Measurements from ENCODE around the gene NRP1. TPM values are rescaled to one million over a fixed set of nuclear protein-coding genes. Genes with fewer than 3 reads are reported as not detected.

Gene NRP1
- total and polyA plus RNA-seq, 2 of the 8 experiments (the other 6 are each of a cell fraction or from before 2014, with no cell fraction given) = 1.2 to 2.1 TPM

GRCh38 chr10:33303988-33304387, 30.5 kb downstream of the NRP1 start (continued):
- no peak for TF ChIP-seq ATF2 (IDR thresholded peaks at IDR 0.05; ENCODE audit: low read length)
- TF ChIP-seq POLR2A (IDR thresholded peaks at IDR 0.05; ENCODE audit: control extremely low read depth in 1 of 2, low read depth in 2 of 2, low read length in 2 of 2) = no peak
- no peak for TF ChIP-seq ZNF274 (IDR thresholded peaks at IDR 0.05; ENCODE audit: borderline replicate concordance, extremely low read depth, low read length)
- TF ChIP-seq RAD21 (IDR thresholded peaks at IDR 0.05 in 1 of 2, conservative IDR thresholded peaks at IDR 0.05 in 1 of 2; ENCODE audit: low read depth in 2 of 2, low read length in 2 of 2) = no peak
- no peak for TF ChIP-seq SIX5 (IDR thresholded peaks at IDR 0.05; ENCODE audit: low read depth, low read length)
